Stimulated activated CD4-positive, alpha-beta T cell treated with anti-CD3 and anti-CD28 coated beads, Interleukin-1b, Interleukin-23, amount 100 ng/mL, for 24 hours (primary cell): ENCODE measurements around the gene INCENP.

Source experiments
- DNase-seq, 4 experiments: peaks; one replicate each; pipeline ENCODE4 v3.0.0-alpha.2; 2020; ENCODE audit warnings: low read depth in 4 of 4, low spot score in 1 of 4

INCENP gene

GRCh38 chr11:62124186-62125113 is 639 bp downstream of the INCENP start:
- peak in 1 of 4 experiments; percentile 24 for DNase-seq

- no peak for DNase-seq
Measured at GRCh38 chr11:62125316-62125715, 1.5 kb downstream of the INCENP start.

DNA sequence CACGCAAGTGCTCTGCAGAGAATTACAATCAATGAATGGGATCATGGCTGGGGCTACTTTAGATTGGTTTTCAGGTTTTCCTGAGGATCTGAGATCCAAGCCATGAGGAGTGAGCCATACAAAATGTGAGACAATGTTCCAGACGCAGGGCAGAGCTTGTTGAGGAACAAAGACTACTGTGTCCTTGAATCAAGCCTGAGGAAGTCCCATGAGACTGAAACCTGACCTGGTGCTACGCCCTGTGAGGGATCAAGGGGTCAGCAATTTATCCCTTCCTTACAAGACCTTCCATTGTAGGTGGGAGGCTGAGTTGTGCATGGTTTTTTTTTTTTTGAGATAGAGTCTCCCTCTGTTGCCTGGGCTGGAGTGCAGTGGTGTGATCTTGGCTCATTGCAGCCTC is 2.1 kb downstream of the INCENP start:
- no peak for DNase-seq

GRCh38 chr11:62127426-62127825 is 3.6 kb downstream of the INCENP start:
- DNase-seq = no peak

DNA sequence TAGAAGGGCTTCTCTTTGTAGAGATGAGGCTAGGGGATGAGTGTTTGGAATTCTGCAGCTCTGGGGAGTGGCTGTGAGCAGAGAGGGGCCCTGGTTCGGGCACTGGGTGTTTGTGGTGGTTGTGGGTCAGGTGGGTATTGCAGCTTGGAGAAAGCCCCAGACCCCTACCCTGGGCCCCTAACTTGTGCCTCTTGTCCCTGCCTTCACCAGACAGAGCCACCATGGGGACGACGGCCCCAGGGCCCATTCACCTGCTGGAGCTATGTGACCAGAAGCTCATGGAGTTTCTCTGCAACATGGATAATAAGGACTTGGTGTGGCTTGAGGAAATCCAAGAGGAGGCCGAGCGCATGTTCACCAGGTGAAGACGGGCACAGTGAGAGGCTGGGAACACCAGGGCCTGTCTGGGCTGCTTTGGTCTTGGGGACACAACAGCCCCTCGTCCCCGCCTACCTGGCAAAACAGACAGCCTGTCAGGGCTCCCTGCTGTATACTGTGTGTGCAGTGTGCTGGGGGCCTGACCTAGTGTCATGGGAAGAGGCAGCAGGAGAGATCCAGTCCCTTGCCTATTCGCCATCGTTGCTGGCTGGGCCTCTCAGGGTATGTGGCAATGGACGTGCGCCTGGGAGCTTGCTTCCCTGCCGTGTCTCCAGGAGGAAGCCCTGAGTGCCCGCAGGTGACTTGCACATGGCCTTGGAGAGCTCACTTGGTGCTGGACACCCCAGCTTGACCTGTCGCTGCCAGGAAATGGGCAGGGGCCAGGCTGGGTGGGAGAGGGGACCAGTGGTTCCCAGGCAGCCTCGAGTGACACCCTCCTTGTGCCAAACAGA is 4.3 kb downstream of the INCENP start:
- DNase-seq = no peak

DNA sequence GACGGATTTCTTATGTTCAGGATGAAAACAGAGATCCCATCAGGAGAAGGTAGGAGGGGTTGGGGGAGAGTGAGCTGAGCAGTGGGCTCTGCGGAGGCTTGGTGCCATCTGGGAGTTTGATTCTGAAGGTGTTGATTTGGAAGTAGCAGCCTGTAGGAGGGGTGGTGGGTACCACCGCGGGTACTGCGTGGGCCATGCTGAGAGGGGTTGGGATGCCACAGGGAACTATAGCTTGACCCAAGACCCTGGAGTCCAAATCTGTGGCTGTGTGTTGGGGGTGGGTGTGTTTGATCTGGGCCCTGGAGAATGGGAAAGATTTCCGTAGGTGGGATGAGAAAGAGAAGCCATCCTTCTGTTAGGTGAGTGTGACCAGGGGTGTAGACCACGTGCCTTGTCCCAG is 5.0 kb downstream of the INCENP start:
- DNase-seq = no peak

DNA sequence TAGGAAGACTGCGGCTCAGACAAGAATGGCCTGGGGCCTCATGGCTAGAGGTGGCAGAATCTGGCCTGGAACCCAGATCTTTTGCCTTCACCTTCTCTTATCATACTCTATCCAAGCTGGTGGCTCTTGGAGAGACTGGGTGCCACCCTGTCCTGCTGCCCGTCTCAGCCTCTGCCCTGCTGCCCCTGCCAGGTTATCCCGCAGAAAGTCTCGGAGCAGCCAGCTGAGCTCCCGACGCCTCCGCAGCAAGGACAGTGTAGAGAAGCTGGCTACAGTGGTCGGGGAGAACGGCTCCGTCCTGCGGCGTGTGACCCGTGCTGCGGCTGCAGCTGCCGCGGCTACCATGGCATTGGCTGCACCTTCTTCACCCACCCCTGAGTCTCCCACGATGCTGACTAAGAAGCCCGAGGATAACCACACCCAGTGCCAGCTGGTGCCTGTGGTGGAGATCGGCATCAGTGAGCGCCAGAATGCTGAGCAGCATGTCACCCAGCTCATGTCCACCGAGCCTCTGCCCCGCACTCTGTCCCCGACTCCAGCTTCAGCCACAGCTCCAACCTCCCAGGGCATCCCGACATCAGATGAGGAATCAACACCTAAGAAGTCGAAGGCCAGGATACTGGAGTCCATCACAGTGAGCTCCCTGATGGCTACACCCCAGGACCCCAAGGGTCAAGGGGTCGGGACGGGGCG is 5.9 kb downstream of the INCENP start:
- no peak for DNase-seq

GRCh38 chr11:62130283-62131169 is 6.7 kb downstream of the INCENP start:
- no peak for DNase-seq

DNA sequence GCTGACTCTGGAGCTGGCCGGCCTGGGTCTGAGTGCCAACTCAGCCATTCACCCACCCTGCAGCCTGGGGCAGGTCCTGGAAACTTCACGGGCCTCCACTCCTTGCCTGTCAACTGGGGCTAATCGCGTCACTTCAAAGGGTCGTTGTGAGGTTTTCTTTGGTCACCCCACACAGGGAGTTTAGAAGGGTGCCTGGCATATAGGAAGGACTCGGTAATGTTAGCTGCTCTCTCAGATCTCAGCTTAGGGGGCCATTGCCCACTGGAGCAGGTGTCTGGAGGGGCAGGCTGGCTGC is 7.3 kb downstream of the INCENP start:
- DNase-seq = no peak

GRCh38 chr11:62132191-62132590 is 8.4 kb downstream of the INCENP start:
- DNase-seq = no peak

DNA sequence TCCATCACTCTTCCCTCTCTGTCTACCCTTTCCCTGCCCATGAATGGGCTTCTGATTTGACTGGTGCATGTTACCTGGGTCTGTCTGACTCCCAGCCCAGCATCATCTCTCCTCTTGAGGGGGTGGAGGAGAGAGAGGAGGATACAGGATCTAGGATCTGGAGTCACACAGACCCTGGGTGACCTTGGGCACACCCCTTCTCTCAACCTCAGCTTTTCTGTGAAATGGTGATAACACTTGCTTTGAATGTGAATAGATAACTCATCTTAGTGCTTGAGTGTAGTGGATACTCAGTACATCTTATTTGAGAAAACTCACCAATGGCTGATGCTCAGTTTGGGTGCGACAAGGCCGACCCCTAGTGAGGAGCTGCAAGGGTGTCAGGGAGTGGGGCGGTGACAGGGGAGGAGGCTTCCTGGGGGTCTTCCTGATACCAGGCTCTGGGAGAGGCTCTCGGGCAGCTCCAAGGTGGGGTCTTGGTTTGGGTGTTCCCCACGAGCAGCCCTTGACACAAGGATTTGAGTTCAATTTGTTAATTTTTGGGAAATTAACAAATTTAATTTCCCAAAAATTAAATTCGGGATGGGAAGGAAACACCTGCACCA is 9.0 kb downstream of the INCENP start:
- DNase-seq = no peak

DNA sequence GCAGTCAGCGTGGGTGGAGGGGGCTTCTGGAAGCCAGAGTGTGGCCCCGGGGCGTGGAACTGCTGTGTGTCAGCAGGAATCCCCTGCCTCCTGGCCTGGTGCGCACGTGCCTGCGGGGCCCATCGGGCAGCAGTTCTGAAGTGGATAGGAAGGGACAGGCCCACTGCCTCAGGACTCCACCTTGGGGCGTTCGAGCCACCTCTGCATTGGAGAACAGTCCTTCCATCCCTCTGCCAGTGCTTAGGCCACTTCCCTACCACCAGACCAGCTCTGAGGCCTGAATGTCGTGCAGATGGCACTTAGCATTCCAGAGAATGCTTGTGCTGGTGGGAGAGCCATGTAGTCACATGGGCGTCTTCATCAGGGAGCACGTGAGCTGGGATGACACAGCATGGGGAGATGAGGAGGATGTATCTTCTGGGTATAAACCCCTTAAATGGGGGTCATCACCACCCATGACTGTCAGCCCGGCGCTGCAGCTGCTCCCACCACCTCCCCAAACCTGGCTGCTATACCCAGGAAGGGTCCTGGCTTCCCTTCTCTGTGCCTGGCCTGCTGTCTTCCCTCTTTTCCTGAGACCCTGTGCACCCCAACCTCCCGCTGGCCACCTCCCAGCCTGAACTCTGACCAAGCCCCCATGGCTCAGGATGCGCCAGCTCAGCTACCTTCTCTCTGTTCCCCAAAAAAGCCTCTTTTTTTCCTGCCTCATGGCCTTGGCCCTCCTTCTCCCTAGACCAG is 9.7 kb downstream of the INCENP start:
- no peak for DNase-seq

DNA sequence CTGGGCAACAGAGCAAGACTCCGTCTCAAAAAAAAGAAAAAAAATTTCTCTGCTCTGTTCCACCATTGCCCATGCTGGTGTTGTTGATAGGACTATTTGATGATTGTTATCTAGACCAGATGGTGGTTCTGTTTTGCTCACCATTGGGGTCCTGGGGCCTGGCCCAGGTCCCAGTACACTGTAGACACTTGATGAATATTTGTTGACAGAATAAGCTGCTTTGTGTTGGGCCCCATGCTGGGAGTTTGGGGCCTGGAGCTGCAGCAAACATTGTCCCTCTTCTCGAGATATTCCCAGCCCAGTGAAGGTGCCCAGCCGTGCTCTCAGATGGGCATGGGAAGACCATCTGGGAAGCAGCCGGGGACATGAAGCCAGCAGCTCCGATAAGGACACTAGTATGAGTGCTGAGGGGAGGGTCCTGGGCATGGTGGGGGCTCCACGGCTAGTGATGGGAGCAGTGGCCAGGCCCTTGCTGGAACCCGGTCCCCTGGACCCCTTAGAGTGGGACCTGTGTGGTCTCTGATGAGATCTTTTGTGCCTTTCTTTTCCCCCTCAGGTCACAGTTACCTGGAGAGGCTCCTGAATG is 13.6 kb downstream of the INCENP start:
- DNase-seq = no peak

DNA sequence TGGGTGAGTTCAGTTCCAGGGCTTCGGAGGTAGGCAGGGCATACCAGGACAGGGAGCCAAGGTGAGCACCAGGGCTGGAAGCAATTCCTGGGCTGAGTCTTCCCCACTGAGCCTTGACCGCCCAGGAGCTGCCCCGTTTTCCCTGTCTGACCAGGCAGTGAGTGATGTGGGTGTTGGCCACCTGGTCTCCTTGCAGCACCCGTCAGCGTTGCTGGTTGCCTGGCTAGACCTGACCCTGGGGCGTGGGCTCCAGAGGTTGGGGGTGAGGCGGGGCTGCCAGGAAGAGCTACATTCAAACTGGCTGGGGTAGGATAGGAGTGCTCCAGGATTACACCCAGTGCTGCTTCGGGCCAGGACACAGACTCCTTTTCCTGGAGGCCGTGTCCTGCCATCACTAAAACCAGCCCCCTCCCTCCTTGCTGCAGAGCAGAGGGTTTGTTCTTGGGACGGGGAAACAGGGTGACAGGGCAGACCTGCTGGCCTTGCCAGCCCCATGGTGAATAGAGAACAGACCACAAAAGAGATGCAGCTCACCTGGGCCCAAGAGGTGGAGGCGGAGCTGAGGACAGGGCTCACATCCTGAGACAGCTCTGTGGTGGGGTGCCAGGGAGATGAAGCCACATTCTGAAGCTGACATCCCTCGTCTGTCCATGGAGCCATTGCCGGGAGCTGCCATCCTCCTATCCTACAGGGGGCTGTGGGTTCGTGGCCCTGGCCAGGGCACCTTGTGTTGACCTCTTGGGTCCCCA is 14.2 kb downstream of the INCENP start:
- DNase-seq = no peak

DNA sequence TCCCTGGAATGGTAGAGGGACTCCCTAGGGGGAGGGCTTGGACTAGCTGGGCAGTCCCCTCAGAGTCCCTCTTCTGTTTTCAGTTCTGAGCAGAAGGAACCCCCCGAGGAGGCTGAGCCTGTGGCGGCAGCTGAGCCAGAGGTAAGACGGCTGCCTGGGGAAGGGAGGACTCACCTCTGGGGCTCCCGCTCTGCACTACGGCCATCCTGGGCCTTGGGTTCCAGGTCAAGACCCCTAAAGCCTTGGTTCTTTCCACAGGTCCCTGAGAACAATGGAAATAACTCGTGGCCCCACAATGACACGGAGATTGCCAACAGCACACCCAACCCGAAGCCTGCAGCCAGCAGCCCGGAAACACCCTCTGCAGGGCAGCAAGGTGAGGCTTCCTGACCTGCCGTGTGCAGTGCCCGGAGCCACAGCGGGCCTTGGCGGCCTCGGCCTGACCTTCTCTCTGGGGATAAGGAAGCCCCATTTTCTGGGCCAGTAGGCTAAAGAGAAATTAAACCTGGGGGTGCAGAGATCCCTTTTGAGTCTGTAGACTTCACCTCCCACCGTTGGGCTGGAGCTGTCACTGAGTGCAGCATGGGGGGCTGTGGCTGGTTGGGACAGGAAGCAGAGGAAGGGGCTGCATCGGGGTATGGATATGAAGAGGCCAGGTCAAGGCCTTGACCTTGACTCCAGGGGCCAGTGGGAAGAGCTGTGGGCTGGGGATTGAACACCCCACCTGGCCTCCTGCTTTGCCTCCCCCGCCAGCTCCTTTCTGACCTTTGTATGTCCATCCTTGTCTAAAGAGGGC is 15.0 kb downstream of the INCENP start:
- no peak for DNase-seq

DNA sequence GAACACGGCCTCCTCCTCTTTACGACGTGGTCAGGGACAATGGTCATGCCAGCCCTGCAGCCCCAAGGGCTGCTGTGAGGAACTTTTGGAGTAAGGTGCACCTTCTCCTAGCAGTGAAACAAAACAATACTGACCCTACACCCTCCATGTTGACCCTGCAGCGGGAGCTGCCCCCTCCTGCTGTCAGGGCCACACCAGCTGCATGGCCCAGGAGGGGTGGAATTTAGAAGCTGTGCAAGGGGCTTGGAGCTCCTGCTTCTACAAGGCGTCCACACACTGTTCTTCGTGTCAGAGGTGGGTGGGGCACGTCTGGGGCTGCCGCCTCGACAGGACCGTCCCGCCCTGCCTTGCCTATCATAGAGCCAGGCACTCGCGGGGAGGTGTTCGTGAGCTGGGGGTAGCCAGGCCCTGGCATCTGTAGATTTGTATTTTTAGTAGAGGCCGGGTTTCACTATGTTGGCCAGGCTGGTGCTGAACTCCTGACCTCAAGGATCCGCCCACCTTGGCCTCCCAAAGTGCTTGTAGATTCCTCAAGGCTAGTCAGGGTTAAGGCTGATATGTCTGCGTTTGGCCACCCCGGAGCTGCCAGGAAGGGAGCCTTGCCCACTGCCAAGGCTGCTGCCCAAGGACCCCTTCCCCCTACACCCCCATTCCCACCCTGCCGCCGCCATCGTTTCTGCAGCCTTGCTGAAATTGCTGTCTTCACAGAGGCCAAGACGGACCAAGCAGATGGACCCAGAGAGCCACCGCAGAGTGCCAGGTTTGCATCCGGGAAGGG is 15.9 kb downstream of the INCENP start:
- DNase-seq = no peak
